ENCODE results near the gene ROMO1. TPM values are rescaled to one million over a fixed set of nuclear protein-coding genes. Genes with fewer than 3 reads are reported as not detected.
A peak's percentile ranks its signal among the peaks of the same experiment; 100 is the strongest.

The ROMO1 gene
- total and polyA plus RNA-seq, 10 of the 15 experiments (the other 5 are each of a cell fraction or from before 2014, with no cell fraction given), result 23.2 to 631 (median 352) TPM

GRCh38 chr20:35731862-35732643 is 32.8 kb downstream of the ROMO1 start:
- Histone ChIP-seq H3K27me3 (replicated peaks in 1 of 2; ENCODE audit: control insufficient read depth in 2 of 2, insufficient read depth in 2 of 2, low read length in 1 of 2) (no peaks in the 10 kb centered on the region), H3K4me1 (ENCODE audit: control insufficient read depth, insufficient read depth, low read length) (no peaks in the 10 kb centered on the region), H3K9me3 (replicated peaks; ENCODE audit: control insufficient read depth, insufficient read depth, low read length) (no peaks in the 10 kb centered on the region), H3K36me3 (ENCODE audit: control insufficient read depth in 2 of 2, insufficient read depth in 2 of 2, low read length in 1 of 2) (peaks cover 8 to 41% of the 10 kb centered on the region in 2 experiments), H3K4me2 (ENCODE audit: control insufficient read depth, insufficient read depth) (no peak overlapping the region), H2AFZ (ENCODE audit: control insufficient read depth, low read depth, low read length) (no peak overlapping the region), H3K27ac (ENCODE audit: control insufficient read depth, insufficient read depth) (no peak overlapping the region), H3K4me3 (0 out of 2 replicates have a peak overlapping the region, but pooled peaks have one; percentile 3), H4K20me1 (ENCODE audit: control insufficient read depth, insufficient read depth) (peaks cover 17% of the 10 kb centered on the region), H3K79me2 (ENCODE audit: control insufficient read depth, insufficient read depth, low read length) (peaks cover 85% of the 10 kb centered on the region), H3K9ac (ENCODE audit: control insufficient read depth, insufficient read depth, low read length) (no peak overlapping the region)
- FAIRE-seq (no peak), ATAC-seq (no peak), DNase-seq (ENCODE audit: low read depth, low spot score) (no peak)
- ChIA-PET RAD21 (ENCODE audit: unreplicated experiment) (no interaction called here), CTCF (no interaction called here), SMC1A (ENCODE audit: uncharacterized antibody, unreplicated experiment) (interaction anchor here (0.8 kb wide), 1 partner anchor 11 kb away, joined by 3 read pairs; no protein-coding TSS in a partner anchor), POLR2A (interaction anchor here (0.8 to 1.0 kb wide), 2 partner anchors 10 to 12 kb away, joined by 3 to 4 read pairs; no protein-coding TSS in a partner anchor)
- BruUV-seq (replicated peaks), result no TSS peak
- TF ChIP-seq, protein P1, sequence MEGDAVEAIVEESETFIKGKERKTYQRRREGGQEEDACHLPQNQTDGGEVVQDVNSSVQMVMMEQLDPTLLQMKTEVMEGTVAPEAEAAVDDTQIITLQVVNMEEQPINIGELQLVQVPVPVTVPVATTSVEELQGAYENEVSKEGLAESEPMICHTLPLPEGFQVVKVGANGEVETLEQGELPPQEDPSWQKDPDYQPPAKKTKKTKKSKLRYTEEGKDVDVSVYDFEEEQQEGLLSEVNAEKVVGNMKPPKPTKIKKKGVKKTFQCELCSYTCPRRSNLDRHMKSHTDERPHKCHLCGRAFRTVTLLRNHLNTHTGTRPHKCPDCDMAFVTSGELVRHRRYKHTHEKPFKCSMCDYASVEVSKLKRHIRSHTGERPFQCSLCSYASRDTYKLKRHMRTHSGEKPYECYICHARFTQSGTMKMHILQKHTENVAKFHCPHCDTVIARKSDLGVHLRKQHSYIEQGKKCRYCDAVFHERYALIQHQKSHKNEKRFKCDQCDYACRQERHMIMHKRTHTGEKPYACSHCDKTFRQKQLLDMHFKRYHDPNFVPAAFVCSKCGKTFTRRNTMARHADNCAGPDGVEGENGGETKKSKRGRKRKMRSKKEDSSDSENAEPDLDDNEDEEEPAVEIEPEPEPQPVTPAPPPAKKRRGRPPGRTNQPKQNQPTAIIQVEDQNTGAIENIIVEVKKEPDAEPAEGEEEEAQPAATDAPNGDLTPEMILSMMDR (IDR thresholded peaks at IDR 0.05 in 2 of 3, conservative IDR thresholded peaks at IDR 0.05 in 1 of 3; ENCODE audit: control insufficient read depth in 2 of 3, extremely low read depth in 1 of 3, insufficient read depth in 1 of 3, low read depth in 3 of 3, low read length in 3 of 3), result no peak
- TF ChIP-seq HSF1 (IDR thresholded peaks at IDR 0.05; ENCODE audit: low read depth, low read length), result no peak
- TF ChIP-seq CREB1 (IDR thresholded peaks at IDR 0.05; ENCODE audit: low read depth), result no peak
- TF ChIP-seq MLLT1 (IDR thresholded peaks at IDR 0.05), result peak; percentile 89
- TF ChIP-seq PML (IDR thresholded peaks at IDR 0.05; ENCODE audit: low read length), result 0 out of 2 replicates have a peak, but pooled peaks have one; percentile 17
- 98% methylated on average over 24 of the region's 24 CpGs for whole genome bisulfite sequencing (ENCODE audit: insufficient coverage, insufficient replicate concordance, low lambda C conversion rate, missing lambda C conversion rate)
- in situ Hi-C loops (cut with MboI) (no loop called here), intact Hi-C loops (cut with micrococcal nuclease; ENCODE audit: unreplicated experiment) (loop anchor here (10.0 kb wide), 1 partner anchor 153 kb away; no protein-coding TSS in a partner anchor)

Data from GM12878 (cell line).